ENCODE data around the gene MAB21L2.
"Not testable (repeated sequence)": the region's sequence is repeated elsewhere in the genome, so short reads cannot be mapped to it uniquely, and the experiment has no call there.

MAB21L2 gene

DNA sequence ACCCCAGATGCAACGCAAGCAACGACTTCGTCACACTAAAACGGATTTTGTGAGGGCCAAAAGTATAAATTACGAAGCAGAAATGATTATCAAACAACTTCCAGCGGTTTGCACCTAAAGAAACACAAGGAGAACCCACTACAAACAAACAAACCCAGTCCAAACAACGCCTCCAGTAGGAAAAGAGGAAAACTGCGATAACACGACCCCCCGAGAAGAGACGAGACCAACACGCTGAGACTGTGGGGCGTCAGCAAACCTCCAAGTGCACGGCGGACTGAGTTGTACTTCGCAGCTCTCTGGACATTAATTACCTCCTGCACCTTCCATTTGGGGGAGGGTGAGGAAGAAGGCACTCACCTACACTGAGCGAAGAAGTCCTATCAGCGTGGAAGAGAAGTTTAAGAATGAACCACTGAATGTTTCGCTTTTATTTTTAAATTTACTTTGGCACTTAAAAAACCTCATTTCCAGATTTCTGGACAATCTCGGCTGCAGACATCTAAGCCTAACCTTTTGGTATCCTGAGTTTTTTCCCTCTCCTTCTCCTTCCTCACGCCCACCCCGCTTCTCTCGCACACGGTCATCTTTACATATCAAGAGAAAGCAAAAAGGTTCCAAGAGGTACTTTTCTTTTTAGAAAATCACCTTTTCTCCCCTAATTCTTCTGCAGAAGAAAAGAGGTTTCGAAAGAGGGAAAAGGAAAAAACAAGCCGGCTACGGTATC lies at the start of gene MAB21L2:
Gene MAB21L2 (plus strand): TSS at position 6 of the 727 bp plus-strand sequence. CDS start 879 bp downstream, outside the sequence.
- no peak for DNase-seq (ENCODE audit: low read depth in 2 of 3, low spot score in 2 of 3)

DNA sequence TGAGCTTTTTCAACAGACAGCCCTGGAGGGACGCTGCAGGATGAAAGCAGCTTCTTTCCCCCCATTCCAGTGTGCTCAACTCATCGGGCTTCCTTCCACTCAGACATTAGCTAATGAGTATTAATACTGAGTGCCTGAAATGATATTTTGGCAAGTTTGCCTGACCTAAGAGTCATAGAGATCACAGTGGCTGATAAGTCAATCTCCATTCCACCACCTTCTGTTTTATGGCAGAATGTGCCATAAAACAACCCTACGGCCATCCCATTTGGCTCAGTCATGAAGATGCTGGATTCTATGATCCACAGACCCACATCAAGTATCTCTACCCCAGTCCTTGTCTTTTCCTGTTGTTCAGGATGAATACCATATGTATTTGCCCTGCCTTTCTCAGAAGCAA lies 48.3 kb upstream of the MAB21L2 start:
- DNase-seq (ENCODE audit: low read depth in 2 of 3, low spot score in 2 of 3), result no peak

DNA sequence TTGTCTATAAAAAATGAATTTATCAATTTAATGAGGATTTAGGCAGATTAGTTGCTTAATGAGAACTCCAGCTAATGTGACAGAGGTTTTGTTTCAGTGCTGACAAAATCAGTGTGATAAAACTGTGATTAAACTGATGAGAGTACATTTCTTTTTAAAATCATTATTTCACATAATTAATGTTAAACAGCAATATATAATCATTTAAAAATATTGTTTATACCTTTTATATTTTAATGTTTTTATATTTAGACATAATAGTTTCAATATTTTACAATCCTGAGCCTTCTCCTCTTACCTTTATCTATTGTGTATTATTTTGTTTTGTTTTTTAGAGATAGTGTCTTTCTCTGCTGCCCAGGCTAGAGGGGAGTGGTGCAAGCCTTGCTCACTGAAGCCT lies 47.1 kb upstream of the MAB21L2 start:
- no peak for DNase-seq (ENCODE audit: low read depth in 2 of 3, low spot score in 2 of 3)

DNA sequence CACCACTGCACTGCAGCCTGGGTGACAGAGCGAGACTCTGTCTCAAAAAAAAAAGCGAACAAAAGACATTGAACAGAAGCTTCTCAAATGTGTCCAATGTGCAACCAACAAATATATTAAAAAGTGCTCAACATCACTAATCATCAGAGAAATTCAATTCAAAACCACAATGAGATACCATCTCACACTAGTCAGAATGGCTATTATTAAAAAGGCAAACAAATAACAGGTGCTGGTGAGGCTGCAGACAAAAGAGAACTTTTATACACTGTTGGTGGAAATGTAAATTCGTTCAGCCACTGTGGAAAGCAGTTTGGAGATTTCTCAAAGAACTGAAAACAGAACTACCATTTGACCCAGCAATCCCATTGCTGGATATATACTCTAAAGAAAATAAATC lies 44.0 kb upstream of the MAB21L2 start:
- DNase-seq (ENCODE audit: low read depth in 2 of 3, low spot score in 2 of 3), result not testable (repeated sequence)

DNA sequence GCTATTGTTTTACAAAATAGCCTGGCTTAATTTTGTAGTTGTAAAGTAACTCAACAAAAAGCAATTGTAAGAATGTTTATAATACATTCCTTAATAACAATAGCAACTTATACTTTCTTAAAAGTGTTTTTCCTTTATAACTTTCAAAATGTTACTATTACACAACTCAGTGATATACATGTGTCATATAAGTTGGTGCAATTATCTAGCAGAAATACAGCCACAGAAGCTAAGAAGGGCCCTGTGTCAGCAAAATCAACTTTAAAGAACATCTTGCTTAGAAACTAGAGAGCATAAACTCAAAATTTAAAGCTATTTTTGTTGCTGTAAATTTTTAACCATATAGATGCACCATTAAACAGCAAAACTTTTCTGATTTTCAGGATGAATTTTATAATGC lies 41.4 kb upstream of the MAB21L2 start:
- DNase-seq (ENCODE audit: low read depth in 2 of 3, low spot score in 2 of 3), result no peak

DNA sequence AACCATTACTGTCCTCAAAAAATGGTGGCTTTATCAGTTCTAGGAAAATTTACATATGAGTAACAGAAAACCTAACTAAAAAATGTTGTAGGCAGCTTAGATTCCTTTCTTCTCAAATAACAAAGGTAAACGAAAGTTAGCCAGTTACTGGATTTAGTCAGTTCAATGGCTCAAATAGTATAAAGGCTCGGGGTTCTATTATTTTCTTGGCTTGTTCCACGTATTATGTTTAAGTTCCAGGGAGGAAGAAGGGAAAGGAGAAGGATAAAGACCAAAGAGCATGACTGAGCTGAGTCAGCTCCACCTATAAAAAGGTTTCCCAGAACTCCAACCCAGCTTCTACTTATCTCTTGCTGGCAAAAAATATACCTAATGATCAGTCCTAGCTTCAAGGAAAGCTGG lies 41.0 kb upstream of the MAB21L2 start:
- no peak for DNase-seq (ENCODE audit: low read depth in 2 of 3, low spot score in 2 of 3)

DNA sequence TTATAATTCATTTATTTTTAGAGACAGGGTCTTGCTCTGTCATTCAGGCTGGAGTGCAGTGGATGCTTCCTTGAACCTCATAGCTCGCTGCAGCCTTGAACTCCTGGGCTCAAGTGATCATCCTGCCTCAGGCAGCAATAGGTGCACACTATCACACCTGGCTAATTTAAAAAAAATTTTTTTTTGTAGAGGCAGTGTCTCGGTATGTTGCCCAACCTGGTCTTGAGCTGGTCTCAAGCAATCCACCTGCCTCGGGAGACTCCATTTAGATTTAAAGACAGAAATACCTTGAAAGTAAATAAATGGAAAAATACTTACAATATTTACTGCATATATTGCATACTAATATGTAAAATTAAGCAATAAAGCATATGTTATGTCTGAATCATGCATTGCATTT lies 40.3 kb upstream of the MAB21L2 start:
- DNase-seq (ENCODE audit: low read depth in 2 of 3, low spot score in 2 of 3), result no peak

DNA sequence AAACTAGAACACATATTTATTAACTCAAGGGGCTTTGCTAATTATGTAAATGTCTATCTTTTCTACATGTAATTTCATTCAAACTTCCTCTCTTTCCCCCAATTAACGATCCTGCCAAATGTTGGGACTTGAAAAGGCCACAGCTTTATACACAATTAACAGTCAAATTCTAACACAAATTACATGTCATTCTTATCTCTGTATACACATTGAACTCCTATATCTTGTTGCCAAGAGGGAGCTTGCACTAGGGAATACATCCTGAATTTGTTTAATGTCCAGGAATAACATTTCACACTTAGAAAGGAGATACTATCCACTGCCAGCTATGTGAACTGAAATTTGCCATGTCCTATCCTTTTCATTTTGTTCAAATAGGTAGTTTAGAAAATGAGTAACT lies 38.9 kb upstream of the MAB21L2 start:
- no peak for DNase-seq (ENCODE audit: low read depth in 2 of 3, low spot score in 2 of 3)

DNA sequence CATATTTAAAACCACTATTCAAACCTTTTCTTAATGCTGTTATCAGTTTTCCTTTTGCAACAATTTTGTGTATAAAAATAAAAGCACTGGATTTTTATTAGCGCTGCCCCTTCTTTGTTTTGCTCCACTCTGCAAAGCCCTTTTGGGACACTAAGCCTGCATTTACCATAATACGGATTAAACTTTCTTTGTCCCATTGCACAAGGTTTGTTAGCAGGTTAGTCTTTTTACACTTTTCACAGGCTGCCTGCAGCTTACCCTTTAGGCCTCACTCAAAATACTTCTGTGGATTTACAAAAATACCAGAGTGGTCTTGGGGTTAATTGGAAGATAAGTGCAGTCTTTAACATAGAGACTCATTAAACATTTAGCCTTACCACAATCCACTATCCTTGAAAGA lies 35.7 kb upstream of the MAB21L2 start:
- DNase-seq (ENCODE audit: low read depth in 2 of 3, low spot score in 2 of 3), result no peak

DNA sequence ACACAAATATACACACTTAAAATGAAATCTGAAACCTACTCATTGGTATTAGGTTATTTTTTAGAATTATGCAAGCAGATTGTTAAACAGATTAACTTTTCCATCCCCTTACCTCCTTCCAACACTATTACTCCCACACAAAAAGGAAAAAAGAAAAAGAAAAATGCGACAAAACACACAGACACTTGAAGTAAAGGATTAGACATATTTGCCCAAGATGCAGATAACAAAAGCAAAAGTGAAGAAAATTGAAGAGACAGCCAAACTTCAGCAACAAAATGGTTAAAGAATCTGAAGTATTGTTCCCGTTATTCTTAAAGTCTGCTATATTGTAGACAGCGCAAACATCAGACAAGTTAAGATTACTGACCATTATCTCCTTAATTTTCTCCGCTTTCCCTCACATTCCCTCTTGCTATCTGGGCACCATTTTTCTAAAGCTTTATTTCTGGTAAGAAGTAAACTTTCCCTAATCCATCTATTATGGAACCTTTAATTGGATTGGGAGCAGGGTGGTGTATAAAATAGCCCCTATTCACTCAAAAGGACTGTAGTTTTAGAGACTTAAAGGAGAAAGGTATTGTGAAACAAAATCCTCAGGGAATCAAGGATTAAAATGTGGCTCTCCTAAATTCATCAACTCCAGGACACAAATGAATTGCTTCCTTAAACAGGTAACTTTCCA lies 34.7 kb upstream of the MAB21L2 start:
- no peak for DNase-seq (ENCODE audit: low read depth in 2 of 3, low spot score in 2 of 3)

DNA sequence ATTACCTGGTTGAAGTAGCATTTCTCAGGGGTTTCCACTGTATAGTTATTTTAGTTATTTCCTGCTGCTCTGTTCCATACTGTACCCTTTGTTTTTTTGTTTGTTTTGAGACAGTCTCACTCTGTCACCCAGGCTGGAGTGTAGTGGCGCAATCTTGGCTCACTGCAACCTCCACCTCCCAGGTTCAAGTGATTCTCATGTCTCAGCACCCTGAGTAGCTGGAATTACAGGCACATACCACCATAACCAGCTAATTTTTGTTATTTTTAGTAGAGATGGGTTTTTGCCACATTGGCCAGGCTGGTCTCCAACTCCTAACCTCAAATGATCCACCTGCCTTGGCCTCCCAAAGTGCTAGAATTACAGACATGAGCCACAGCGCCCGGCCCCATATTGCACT lies 24.1 kb upstream of the MAB21L2 start:
- not testable (repeated sequence) for DNase-seq (ENCODE audit: low read depth in 2 of 3, low spot score in 2 of 3)

DNA sequence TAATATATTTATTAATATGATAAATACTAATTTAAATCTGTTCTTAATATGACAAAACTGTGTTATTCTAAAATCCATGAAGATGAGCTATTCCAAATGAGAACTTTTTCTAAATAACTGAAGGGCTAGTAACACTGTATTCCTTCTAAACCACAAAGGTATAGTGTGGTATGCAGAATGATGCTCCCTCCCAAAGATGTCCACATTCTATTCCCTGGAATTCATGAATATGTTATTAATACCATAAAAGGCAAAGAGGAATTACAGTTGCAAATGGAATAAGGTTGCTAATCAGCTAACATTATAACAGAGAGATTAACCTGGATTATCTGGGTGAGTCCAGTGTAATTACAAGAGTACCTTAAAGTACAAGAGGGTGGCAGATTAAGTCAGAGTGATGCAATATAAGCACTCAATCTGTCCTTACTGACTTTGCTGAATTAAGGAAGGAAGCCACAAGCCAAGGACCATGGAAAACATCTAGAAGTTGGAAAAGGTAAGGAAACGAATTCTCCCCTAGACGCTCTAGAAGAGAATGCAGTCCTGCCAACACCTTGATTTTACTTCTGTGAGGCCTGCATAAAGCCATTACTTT lies 20.7 kb upstream of the MAB21L2 start:
- DNase-seq (ENCODE audit: low read depth in 2 of 3, low spot score in 2 of 3), result no peak

DNA sequence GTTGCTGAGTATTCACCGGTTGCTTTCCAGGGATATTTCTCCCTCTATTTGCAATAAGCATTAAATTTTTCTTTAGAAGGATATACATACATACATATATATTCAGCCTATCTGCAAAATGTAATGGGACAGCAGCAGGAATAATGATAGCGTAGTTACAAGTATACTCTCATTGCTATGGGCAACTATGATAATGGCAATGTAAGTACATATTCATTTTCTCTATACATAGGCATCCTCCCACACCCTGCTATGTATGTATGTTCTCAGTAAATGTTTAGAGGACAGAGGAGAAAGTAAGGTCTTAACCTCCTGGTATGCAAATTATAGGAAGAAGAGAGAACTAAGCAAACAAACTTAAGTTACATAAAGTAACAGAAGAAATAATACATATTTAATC lies 19.7 kb upstream of the MAB21L2 start:
- no peak for DNase-seq (ENCODE audit: low read depth in 2 of 3, low spot score in 2 of 3)

DNA sequence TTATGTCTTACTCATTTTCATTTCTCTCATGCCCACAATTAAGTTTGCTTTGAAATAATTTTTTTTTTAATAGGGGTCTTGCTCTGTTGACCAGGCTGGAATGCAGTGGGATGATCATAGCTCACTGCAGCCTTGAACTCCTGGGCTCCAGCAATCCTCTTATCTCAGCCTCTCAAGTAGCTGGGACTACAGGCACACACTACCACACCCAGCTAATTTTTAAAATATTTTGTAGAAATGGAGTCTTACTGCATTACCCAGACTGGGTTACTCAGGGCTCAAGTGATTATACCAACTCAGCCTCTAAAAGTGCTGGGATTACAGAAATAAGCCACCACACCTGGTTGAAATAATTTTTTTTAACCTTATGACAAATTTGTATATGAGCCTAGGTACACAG lies 19.2 kb upstream of the MAB21L2 start:
- no peak for DNase-seq (ENCODE audit: low read depth in 2 of 3, low spot score in 2 of 3)

DNA sequence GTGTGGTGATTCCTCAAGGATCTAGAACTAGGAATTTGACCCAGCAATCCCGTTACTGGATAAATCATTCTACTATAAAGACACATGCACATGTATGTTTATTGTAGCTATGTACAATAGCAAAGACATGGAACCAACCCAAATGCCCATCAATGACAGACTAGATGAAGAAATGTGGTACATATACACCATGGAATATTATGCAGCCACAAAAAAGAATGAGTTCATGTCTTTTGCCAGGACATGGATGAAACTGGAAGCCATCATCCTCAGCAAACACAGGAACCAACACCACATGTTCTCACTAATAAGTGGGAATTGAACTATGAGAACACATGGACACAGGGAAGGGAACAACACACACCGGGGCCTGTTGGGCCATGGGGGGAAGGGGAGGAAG lies 17.0 kb upstream of the MAB21L2 start:
- DNase-seq (ENCODE audit: low read depth in 2 of 3, low spot score in 2 of 3), result not testable (repeated sequence)

DNA sequence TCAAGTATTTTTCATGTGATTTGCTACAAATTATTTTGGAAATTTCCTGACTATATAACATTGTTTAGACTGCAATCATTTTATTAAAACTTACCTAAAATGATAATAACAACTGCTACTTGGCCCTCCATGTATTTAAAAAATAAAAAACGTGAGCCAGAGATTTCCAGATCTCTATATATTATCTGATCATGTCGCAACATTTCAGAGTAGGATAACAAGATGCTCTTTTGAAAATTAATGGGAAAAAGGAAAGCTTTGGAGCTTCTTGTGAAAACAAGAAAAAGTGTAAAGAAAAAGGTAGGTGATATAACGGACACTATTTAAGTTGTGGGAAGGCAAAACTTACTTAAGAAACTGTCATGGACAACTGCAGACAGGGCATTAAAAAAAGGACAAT lies 14.9 kb upstream of the MAB21L2 start:
- DNase-seq (ENCODE audit: low read depth in 2 of 3, low spot score in 2 of 3), result no peak

DNA sequence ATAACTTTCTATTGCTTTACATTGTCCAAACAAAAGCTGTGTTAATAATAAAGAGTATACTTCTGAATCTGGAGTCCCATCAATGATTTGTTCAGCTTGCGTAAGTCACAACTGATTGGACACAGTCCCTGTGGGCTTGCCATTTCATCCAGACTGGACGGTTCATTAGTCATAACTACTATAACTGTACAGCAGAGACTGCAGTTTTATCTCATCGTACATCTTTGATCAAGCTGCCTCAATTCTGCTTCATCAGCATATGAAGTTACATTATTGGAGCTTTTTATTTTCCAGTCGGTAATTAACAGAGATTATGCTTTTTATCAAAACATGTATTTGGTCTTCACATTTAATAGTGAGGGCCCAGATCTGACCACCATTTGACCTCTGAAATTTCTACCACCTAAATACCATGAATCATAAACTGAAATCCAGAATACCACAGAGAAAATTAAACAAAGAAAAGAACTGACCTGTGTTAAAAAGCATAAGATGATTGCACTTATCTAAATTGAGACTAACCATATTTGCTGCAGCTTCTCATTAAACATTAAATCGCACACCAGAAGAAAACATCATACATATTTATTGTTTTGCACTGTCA lies 12.5 kb upstream of the MAB21L2 start:
- no peak for DNase-seq (ENCODE audit: low read depth in 2 of 3, low spot score in 2 of 3)

DNA sequence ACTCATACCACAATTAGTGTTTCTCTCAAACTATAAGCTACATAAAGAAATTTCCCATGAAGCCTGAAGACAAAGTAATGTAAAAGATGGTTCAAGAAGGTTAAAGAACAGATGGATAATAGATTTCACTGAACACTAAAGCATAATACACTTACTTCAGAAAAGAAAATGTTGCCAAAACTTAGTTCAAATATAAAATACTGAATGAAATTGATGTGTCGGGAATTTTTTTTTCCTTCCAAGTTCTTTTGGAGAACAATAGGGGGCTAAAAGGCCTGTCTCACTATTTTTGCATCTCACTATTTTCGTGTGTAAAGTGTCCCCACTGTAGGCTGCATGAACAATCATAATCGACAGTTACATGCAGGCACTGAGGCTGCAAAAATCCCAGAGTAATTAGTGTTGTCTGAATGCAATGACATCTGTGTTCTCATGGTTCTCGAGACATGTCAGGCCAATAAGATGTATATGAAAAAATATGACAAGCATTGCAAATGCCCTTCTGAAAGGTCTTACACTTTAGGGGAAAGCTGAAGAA lies 11.9 kb upstream of the MAB21L2 start:
- no peak for DNase-seq (ENCODE audit: low read depth in 2 of 3, low spot score in 2 of 3)

DNA sequence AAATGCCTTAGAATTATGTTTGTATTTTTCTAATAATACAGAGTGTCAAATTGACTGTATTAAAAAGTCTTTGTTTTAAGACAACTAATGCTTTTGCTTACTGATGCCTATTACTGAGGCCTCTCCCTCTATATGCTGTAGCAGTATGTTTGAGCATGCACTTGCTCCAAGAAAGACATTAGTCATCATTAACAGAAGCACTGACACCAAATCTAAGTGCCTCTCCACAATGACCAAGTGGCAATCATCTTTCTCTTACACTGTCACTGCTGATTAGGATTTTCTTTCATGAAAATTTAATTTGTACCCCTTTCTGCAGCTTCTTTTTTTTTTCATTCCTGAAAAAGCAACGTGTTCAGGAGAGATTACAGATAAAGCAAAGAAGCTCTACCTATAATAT lies 11.1 kb upstream of the MAB21L2 start:
- DNase-seq (ENCODE audit: low read depth in 2 of 3, low spot score in 2 of 3), result no peak

DNA sequence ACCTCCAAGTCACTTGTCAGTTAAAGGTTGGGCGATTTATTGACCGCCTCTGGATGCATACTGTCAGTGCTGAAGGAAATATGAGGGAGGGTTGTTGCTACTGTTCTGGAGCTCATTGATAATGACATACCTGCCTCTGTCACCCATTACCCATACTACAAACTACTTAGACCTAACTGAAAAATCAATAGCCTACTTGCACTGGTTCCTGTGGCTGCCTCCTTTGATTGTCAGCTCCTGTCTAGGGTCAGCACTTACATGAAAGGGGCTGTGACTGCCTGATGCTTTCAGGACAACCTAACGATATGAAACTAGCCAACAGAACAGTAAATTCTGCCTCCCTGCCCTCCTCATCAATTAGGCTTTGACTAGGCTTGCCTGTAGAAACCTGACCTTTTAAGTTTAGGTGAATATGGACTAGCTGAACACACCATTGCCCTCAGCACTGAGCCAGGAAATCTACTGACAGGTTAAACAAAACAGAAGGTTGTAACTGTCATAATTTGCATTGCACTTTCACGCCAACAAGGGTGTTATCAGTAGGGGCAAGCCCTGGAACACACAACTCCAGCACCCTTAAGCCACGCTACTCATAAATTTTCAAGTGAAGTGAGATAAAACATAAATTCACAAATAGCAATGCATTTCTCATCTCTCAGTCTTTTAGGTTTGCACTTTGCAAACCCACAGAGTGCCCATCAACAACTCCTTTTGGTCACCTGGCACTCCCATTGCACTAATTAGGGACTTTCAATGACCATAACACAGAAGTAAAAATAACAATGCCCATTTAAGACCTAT lies 9.0 kb upstream of the MAB21L2 start:
- DNase-seq (ENCODE audit: low read depth in 2 of 3, low spot score in 2 of 3), result no peak

DNA sequence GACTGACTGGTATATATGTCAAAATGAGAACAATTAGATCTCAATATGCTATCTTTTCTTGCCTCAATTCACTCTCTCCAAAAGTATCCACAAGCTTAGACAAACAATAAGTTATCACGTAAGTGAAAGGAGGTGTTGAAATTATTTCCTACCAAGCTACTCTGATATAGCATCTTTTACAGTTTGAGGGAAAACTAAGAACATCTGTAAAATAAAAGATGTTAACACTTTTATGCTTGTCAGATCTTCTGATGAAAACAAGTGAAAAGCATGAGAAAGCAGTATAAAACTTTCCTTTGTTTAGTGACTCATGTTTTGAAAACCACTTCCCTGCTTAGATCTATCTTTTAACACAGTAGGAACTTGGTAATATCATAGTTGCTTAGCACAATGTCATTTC lies 8.4 kb upstream of the MAB21L2 start:
- DNase-seq (ENCODE audit: low read depth in 2 of 3, low spot score in 2 of 3), result no peak

All from activated CD8-positive, alpha-beta memory T cell treated with anti-CD3 and anti-CD28 coated beads for 48 hours (primary cell).